Muscle layer of colon (tissue), 2 donors: ENCODE measurements around the gene NXT2.
"Not testable (repeated sequence)": the region's sequence is repeated elsewhere in the genome, so short reads cannot be mapped to it uniquely, and the experiment has no call there.

Source experiments
- H3K27ac ChIP-seq: one replicate; pipeline ENCODE4 v1.7.0; 2013; ENCODE audit warnings: low read depth, mild to moderate bottlenecking, low read length, moderate library complexity
- H3K27me3 ChIP-seq, 2 donors: one replicate each; pipeline ENCODE4 v1.7.0; 2013; ENCODE audit warnings: low read length in 2 of 2, mild to moderate bottlenecking in 2 of 2; ENCODE audit not compliant: insufficient read depth in 2 of 2, control insufficient read depth in 1 of 2
- H3K36me3 ChIP-seq: one replicate; pipeline ENCODE4 v1.7.0; 2013; ENCODE audit warnings: mild to moderate bottlenecking, low read length; ENCODE audit not compliant: insufficient read depth
- H3K4me1 ChIP-seq: one replicate; pipeline ENCODE4 v1.7.0; 2013; ENCODE audit warnings: mild to moderate bottlenecking, low read length; ENCODE audit not compliant: insufficient read depth
- H3K4me3 ChIP-seq, 2 donors: one replicate each; pipeline ENCODE4 v1.7.0; 2013; ENCODE audit warnings: low read length in 2 of 2, low read depth in 1 of 2, mild to moderate bottlenecking in 1 of 2, moderate library complexity in 1 of 2
- H3K9ac ChIP-seq: one replicate; pipeline ENCODE4 v1.7.0; 2013; ENCODE audit warnings: low read length
- H3K9me3 ChIP-seq: one replicate; pipeline ENCODE4 v1.7.0; 2013; ENCODE audit warnings: mild to moderate bottlenecking, low read length
- donor health status: abdominal sarcoma.
- donor health status: Adenocarcinoma of cecum.

NXT2 gene

DNA sequence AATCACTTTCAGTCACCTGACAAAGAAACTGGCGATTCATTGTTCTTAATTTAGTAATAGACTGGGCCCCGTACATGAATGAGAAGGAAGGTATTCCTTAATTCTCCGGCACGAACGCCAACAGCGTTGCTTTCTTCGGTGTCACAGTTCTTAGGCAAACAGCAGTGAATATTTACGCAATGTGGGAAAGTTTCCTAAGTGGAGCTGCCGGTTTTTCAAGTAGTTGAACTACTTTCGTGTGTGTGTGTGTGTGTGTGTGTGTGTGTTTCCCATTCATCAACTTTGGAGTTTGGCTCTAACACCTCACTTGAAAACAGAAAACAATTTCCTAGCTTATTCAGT lies 651 bp downstream of the NXT2 start:
- Histone ChIP-seq H3K36me3 (no peaks in the 10 kb centered on the region), H3K4me1 (no peaks in the 10 kb centered on the region), H3K4me3 (peak overlapping the region; percentile 50 to 63), H3K27me3 (no peaks in the 10 kb centered on the region), H3K9ac (peak overlapping the region; percentile 42), H3K9me3 (no peaks in the 10 kb centered on the region), H3K27ac (peak overlapping the region; percentile 73)

DNA sequence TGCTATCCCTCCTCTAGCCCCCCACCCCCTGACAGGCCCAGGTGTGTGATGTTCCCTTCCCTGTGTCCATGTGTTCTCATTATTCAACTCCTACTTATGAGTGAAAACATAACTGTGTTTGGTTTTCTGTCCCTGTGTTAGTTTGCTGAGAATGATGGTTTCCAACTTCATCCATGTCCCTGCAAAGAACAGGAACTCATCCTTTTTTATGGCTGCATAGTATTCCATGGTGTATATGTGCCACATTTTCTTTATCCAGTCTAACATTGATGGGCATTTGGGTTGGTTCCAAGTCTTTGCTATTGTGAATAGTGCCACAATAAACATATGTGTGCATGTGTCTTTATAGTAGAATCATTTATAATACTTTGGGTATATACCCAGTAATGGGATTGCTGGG lies 2.4 kb downstream of the NXT2 start:
- not testable (repeated sequence) for H3K36me3 ChIP-seq, H3K9me3 ChIP-seq, H3K4me1 ChIP-seq, H3K9ac ChIP-seq, H3K27me3 ChIP-seq, H3K27ac ChIP-seq, H3K4me3 ChIP-seq

DNA sequence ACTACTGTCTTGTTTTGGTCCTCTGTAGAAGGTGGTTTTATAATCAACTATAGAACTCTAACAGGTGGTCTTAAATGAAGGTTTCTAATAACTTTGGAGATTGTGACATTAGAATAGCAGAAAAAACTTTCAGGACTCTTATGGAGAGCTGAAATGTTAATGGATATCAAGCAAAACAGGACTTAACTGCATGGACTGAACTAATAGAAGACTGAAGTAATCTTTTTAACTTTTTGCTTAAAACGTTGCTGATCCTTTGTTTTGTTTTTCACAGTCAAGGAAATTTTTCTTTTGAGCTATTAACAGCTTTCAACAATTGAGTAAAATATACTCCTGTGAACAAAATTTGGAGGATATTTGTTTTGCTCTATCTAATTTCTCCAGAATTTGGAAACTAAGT lies 17.2 kb downstream of the NXT2 start:
- no peak overlapping the region for H3K9ac ChIP-seq
- no peaks in the 10 kb centered on the region for H3K36me3 ChIP-seq
- H3K4me3 ChIP-seq, result no peak overlapping the region
- H3K27ac ChIP-seq, result no peak overlapping the region
- no peaks in the 10 kb centered on the region for H3K4me1 ChIP-seq
- no peaks in the 10 kb centered on the region for H3K27me3 ChIP-seq
- H3K9me3 ChIP-seq, result no peaks in the 10 kb centered on the region

DNA sequence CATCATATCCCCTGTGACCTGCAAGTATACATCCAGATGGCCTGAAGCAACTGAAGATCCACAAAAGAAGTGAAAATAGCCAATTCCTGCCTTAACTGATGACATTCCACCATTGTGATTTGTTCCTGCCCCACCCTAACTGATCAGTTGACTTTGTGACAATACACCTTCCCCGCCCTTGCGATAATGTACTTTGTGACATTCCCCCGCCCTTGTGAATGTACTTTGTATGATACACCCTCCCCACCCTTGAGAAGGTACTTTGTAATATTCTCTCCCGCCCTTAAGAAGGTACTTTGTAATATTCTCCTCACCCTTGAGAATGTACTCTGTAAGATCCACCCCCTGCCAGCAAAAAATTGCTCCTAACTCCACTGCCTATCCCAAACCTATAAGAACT lies 39.4 kb downstream of the NXT2 start:
- H3K36me3 ChIP-seq, H3K9me3 ChIP-seq, H3K9ac ChIP-seq, H3K27me3 ChIP-seq, H3K4me1 ChIP-seq, H3K4me3 ChIP-seq, H3K27ac ChIP-seq: not testable (repeated sequence)

DNA sequence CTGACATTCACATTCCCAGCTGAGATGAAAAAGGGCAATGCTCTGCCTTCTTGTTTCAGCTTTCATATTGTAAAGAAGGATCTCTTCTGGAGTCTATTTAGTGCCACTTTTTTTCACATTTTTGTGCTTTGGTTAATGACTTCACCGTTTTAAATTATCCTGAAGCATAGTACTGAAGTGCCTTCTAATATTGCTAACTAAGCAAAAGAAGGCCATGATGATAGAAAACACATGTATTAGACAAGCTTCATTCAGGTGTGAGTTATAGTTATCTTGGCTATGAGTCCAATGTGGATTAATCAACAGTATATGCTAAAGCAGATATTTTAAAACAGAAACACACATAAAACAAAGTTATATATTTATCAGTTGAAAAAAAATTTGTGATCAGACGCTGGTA lies 40.4 kb downstream of the NXT2 start:
- Histone ChIP-seq H3K36me3 (no peaks in the 10 kb centered on the region), H3K9ac (no peak overlapping the region), H3K4me3 (no peak overlapping the region), H3K4me1 (no peaks in the 10 kb centered on the region), H3K27ac (no peak overlapping the region), H3K27me3 (peaks cover 0 to 8% of the 10 kb centered on the region in 2 donors), H3K9me3 (no peaks in the 10 kb centered on the region)

DNA sequence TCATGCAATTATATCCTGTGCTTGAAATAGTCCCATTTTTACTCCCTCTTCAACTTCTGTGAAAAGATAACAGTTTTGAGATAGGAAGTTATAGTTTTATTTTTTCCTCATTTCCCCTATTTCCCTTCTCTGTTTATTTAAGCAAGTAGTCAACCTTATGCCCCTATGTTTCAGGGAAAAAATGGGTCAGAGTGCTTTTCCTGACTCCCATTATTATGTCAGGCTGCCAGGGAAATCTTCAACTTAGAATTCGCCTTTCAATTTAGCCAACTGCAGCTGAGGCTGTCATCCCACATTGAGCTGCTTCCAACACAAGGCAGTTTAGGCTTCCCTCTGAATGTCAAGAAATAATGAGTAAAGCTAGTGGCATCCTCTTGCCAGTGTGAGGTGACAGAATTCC lies 42.3 kb downstream of the NXT2 start:
- no peak overlapping the region for H3K27ac ChIP-seq

DNA sequence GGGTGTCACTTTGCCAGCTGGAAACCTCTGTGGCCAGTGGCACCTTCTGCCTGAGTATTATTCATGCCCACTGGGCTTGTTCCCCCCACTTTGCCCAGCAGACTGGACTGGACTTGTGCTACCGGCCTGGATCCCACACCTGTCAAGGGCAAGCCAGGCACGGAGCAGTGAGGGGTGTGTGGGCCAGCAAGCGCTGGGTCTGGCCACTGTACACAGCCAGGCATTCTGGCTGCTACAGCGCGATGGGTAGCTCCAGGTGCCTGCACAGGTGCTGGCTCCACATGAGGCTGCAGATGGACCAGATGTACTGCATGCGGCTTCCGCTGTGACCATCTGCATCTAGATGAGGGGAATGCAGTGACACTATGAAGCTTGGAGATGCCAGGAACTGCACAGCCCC lies 48.8 kb downstream of the NXT2 start:
- Histone ChIP-seq H3K27me3 (no peaks in the 10 kb centered on the region), H3K9ac (no peak overlapping the region), H3K9me3 (no peaks in the 10 kb centered on the region), H3K4me3 (no peak overlapping the region), H3K27ac (no peak overlapping the region), H3K4me1 (no peaks in the 10 kb centered on the region), H3K36me3 (no peaks in the 10 kb centered on the region)

More for the DNA sequence above, 42.3 kb downstream of the NXT2 start:
- Histone ChIP-seq H3K4me1 (no peaks in the 10 kb centered on the region), H3K27me3 (peaks cover 0 to 6% of the 10 kb centered on the region in 2 donors), H3K9me3 (no peaks in the 10 kb centered on the region), H3K9ac (no peak overlapping the region), H3K36me3 (no peaks in the 10 kb centered on the region), H3K4me3 (no peak overlapping the region)

DNA sequence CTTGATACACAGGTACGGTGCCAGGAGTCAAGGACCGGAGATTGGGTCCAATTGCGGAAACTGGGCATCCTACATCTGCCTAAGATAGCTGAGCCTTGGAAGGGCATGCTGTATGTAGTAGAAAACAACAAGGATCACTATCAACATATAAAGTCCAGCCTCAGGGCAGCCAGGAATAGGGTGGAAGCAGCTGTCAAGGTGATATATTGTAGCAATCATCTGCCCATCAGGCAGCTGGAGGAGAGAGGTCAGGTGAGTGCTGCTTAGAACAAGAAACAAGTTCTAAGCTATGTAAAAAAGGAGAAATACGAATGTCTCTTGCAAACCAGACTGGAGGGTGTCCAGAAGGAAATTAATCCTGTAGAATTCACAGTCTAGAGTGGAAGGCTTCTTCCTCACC lies 53.5 kb downstream of the NXT2 start:
- Histone ChIP-seq H3K27ac (no peak overlapping the region), H3K4me3 (no peak overlapping the region), H3K36me3 (no peaks in the 10 kb centered on the region), H3K9ac (no peak overlapping the region), H3K4me1 (no peaks in the 10 kb centered on the region), H3K9me3 (no peaks in the 10 kb centered on the region), H3K27me3 (no peaks in the 10 kb centered on the region)
